ENCODE data around the gene LRRC36. TPM values are rescaled to one million over a fixed set of nuclear protein-coding genes. Genes with fewer than 3 reads are reported as not detected.

Gene LRRC36
- total and polyA plus RNA-seq, 10 of the 15 experiments (the other 5 are each of a cell fraction or from before 2014, with no cell fraction given): 0.45 to 2.0 (median 0.75) TPM; not detected in 1

- 41% methylated on average over 7 of the region's 7 CpGs for WGBS (ENCODE audit: insufficient coverage, insufficient replicate concordance, low lambda C conversion rate, missing lambda C conversion rate)
- CTCF ChIA-PET: interaction anchor here (1.1 to 5.6 kb wide), 6 partner anchors 9 to 88 kb away, joined by 3 to 84 read pairs (median 12); partner anchors contain the start of genes ATP6V0D1 and ZDHHC1
- TF ChIP-seq POLR2AphosphoS5 (IDR thresholded peaks at IDR 0.05; ENCODE audit: low read length) (no peak), CHD2 (IDR thresholded peaks at IDR 0.05; ENCODE audit: borderline replicate concordance, low read depth, low read length) (no peak), ZNF687 (IDR thresholded peaks at IDR 0.05) (no peak), CUX1 (IDR thresholded peaks at IDR 0.05; ENCODE audit: insufficient replicate concordance, low read depth, low read length) (no peak), NBN (IDR thresholded peaks at IDR 0.05) (no peak), FOS (IDR thresholded peaks at IDR 0.05; ENCODE audit: borderline replicate concordance, extremely low read depth, insufficient read length) (no peak), USF1 (IDR thresholded peaks at IDR 0.05; ENCODE audit: borderline replicate concordance, extremely low read length, insufficient read depth, low read depth, low read length) (no peak), ESRRA (IDR thresholded peaks at IDR 0.05; ENCODE audit: low read length) (no peak)
- TF ChIP-seq, protein P1, sequence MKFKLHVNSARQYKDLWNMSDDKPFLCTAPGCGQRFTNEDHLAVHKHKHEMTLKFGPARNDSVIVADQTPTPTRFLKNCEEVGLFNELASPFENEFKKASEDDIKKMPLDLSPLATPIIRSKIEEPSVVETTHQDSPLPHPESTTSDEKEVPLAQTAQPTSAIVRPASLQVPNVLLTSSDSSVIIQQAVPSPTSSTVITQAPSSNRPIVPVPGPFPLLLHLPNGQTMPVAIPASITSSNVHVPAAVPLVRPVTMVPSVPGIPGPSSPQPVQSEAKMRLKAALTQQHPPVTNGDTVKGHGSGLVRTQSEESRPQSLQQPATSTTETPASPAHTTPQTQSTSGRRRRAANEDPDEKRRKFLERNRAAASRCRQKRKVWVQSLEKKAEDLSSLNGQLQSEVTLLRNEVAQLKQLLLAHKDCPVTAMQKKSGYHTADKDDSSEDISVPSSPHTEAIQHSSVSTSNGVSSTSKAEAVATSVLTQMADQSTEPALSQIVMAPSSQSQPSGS (IDR thresholded peaks at IDR 0.05; ENCODE audit: low read length): no peak
These were observed 99.4 kb downstream of the LRRC36 start for GRCh38 chr16:67426022-67426421.

More at GRCh38 chr16:67426022-67426421, 99.4 kb downstream of the LRRC36 start:
- Histone ChIP-seq H3K4me3 (no peak overlapping the region), H2AFZ (ENCODE audit: control insufficient read depth, low read depth, low read length) (no peak overlapping the region), H3K4me1 (ENCODE audit: control insufficient read depth, insufficient read depth, low read length) (no peaks in the 10 kb centered on the region), H3K9me3 (replicated peaks; ENCODE audit: control insufficient read depth, insufficient read depth, low read length) (no peaks in the 10 kb centered on the region), H3K9ac (ENCODE audit: control insufficient read depth, insufficient read depth, low read length) (no peak overlapping the region), H3K36me3 (ENCODE audit: control insufficient read depth in 2 of 2, insufficient read depth in 2 of 2, low read length in 1 of 2) (no peaks in the 10 kb centered on the region), H3K27me3 (replicated peaks in 1 of 2; ENCODE audit: control insufficient read depth in 2 of 2, insufficient read depth in 2 of 2, low read length in 1 of 2) (peaks cover 11 to 12% of the 10 kb centered on the region in 2 experiments), H3K4me2 (ENCODE audit: control insufficient read depth, insufficient read depth) (no peak overlapping the region), H3K27ac (ENCODE audit: control insufficient read depth, insufficient read depth) (no peak overlapping the region), H4K20me1 (ENCODE audit: control insufficient read depth, insufficient read depth) (no peaks in the 10 kb centered on the region), H3K79me2 (ENCODE audit: control insufficient read depth, insufficient read depth, low read length) (no peaks in the 10 kb centered on the region)
- ChIA-PET SMC1A (ENCODE audit: uncharacterized antibody, unreplicated experiment) (interaction anchor here (1.1 to 2.2 kb wide), 3 partner anchors 9 to 50 kb away, joined by 3 to 5 read pairs (median 3); partner anchors contain the start of gene ZDHHC1), POLR2A (interaction anchor here (0.6 kb wide), 1 partner anchor 151 kb away, joined by 3 read pairs; no protein-coding TSS in a partner anchor), RAD21 (ENCODE audit: unreplicated experiment) (interaction anchor here (1.0 to 3.1 kb wide), 3 partner anchors 22 to 165 kb away, joined by 3 to 31 read pairs (median 4); no protein-coding TSS in a partner anchor)
- DNase-seq (ENCODE audit: low read depth, low spot score) (no peak), ATAC-seq (no peak), FAIRE-seq (no peak)
- intact Hi-C loops (cut with micrococcal nuclease; ENCODE audit: unreplicated experiment) (no loop called here), in situ Hi-C loops (cut with MboI) (no loop called here)
- no TSS peak for BruUV-seq (replicated peaks)
